ENCODE results near the gene PSIP1.
A peak's percentile ranks its signal among the peaks of the same experiment; 100 is the strongest.
"Not testable (repeated sequence)": the region's sequence is repeated elsewhere in the genome, so short reads cannot be mapped to it uniquely, and the experiment has no call there.

Gene PSIP1
- total RNA-seq, result 6.3 to 46.3 (median 19.9) reads per million in 17 experiments

GRCh38 chr9:15510789-15511575 is at the start of gene PSIP1:
Gene PSIP1 (minus strand): TSS chr9:15510970. CDS start chr9:15510188, 782 bp downstream.
- DNase-seq, result peak; percentile 85 to 92 (median 88)

DNA sequence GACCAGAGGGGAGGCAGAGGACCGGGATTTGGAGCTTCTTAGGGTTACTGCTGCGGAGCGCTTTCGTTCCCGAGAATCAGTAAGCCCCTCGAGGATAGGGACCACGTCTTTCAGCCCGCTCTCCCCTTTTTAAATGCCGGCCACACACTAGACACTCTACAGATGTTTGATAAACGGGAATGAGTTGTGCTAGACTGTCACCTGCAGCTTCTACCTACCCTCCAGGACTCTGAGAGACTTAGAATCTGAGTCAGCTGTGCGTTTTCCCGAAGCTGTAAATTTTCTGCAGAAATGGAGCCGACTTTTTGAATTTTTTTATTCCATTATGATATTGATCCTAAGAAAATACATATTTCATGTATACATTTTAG is 42.7 kb upstream of the PSIP1 start:
- no peak for DNase-seq

DNA sequence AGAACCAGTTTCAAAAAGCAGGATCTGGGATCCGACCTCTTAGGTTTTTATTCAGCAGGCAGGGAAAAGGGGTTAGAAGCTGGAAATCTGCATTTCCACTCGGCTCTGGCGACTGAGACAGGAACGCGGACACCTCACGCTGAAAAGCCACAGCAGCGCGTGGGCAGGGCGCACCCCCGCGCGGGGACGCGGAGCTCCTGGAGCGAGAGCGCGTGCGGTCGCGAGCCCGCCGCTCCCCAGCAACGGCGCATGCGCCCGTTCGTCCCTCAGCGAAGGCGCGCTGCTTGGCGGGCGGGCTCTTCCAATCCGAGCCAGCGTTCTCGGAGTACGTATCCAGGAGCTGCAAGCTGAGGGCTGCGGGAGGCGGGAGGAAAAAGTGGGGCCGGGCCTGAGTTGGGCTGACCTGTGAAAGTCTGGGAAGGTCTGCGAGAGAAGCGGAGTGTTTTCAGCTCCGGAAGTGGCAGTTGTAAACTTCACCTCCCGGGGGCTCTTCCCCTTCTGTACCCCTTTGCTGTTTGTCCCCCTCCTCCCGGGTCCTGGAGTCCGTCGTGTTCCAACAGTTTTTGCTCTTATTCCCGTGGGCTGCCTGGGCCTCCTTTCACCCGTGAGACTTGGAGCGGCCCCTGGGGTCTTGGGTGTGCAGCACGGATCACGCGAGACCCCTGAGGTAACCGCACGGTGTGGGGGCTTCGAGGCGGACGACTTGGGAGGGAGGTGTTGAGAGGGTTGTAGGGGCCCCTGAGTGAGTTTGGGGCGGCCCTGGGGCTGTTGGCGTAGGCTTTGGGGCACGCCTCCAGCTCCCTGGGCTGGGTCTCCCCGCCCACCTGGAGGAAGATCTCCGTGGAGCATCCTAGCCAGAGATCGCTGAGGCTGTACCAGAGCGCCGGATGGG is 42.1 kb upstream of the PSIP1 start, which contains the start of gene CCDC171:
Gene CCDC171 (plus strand): TSS at position 408 of the 892 bp plus-strand sequence. CDS start 11,046 bp downstream, outside the sequence.
- peak; percentile 97 to 99 (median 98) for DNase-seq

- DNase-seq, result no peak
Observed at GRCh38 chr9:15549611-15550010, 38.8 kb upstream of the PSIP1 start.

DNA sequence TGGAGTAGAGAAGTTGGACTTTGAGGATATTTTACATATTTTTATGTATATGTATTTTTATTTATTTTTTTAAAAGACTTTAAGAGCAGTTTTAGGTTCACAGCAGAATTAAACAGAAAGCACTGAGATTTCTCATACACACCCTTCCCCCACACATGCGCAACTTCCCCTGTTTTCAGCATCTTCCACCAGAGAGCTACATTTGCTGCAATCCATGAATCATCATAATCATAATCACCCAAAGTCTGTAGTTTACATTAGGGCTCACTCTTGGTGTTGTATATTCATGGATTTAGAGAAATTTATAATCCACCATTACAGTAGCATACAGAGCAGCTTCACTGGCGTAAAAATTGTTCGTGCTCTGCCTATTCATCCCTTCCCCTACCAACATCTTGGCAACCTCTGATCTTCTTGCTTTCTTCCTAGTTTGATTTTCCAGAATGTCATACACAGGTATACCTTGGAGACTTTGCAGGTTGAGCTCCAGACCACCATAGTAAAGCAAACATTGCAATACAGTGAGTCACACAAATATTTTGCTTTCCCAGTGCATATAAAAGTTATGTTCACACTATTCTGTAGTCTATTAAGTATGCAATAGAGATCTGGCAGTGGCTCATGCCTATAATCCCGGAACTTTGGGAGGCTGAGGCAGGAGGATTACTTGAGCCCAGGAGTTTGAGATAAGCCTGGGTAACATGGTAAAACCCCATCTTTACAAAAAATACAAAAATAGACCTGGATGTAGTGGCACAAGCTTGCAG is 32.5 kb upstream of the PSIP1 start:
- DNase-seq, result peak; percentile 44 to 67 (median 58)

DNA sequence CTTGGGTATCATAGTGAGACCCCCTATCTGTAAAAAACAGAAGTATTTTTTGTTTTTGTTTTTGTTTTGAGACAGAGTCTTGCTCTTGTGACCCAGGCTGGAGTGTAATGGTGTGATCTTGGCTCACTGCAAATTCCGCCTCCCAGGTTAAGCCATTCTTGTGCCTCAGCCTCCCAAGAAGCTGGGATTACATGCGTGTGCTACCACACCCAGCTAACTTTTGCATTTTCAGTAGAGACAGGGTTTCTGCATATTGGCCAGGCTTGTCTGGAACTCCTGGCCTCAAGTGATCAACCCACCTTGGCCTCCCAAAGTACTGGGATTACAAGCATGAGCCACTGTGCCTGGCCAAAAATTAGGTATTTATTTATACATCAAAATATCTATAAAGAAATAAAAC is 31.9 kb upstream of the PSIP1 start:
- no peak for DNase-seq

- no peak for DNase-seq
Observed at GRCh38 chr9:15541872-15542271, 31.1 kb upstream of the PSIP1 start.

DNA sequence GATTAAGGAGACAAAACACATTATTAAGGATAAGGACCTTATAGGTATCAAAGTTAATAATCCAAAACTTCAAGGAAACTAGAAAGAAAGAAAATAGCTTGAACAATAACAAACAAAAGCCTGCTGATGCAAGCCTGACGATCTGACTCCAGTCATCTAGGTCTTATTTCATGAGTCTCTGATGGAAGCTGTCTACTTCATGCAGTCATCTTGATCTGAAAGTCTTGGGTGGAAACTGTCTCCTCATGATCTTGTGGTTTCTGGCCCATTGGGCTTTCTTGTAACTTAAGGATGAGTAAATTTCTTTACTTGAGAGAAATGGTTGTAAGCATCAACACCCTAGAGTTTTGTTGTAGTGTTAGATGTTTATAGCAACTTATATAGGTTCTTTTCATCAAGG is 20.6 kb upstream of the PSIP1 start:
- DNase-seq, result no peak

DNA sequence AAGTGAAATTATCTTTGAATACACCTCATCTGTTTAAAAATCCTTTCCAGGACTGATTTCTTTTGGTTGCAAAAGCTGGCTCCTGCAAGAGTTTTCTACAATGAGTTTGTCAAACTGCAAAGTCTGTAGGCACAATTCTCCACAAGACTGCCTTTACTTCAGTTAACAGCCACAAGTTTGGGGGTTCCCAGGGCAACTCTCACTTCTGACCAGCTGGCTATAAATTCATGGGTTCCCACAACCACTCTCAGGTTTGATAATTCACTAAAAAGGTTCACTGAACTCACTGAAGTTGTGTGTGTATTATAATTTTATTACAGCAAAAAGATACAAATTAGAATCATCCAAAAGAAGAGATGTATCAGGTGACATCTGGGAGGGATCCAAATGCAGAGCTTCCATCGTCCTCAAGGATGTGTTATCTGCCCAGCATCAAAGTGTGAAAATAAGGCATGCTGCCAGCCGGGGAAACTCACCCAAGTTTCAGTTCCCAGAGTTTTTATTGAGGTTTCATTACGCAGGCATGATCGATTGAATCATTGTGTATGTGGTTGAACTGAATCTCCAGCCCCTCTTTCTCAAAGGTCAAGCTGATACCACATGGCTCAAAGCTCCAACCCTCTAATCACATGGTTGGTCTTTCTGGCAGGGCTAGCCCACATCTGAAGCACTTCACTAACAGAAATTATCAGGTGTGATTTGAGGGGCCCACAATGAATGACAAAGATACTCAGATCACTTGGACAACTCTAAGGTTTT is 19.0 kb upstream of the PSIP1 start:
- no peak for DNase-seq

DNA sequence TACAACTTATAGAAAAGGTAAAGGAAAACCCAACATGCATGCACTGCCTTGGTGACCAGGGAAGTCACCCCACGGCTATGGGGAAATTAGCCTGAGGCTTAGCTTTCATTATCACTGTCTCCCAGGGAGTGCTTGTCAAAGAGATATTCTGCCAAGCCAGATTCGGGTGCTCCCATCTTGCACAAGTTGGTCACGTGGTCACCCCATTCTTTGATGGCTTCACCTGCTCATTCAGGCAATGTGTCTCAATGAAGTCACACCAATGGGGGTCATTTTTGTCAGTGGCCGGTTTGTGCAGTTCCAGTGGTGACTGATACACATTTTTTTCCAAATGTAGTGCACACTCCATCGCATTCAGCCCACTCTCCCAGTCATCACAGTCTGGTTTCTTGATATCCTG is 16.3 kb upstream of the PSIP1 start:
- not testable (repeated sequence) for DNase-seq

DNA sequence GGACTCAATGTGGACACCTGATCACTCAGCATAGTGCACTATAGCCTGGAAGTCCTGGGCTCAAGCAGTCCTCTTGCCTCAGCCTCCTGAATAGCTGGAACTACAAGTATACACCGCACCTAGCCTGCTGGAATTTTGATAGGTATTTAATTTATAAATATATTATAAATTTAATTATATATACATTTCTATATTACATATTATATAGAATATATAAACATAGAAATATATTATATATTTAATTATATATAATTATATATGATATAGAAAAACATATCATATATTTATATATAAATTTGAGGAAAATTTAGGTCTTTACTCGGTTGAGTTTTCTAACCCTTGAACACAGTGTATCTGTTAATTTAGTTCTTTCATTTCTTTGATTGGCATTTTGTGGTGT is 15.2 kb upstream of the PSIP1 start:
- DNase-seq, result no peak

GRCh38 chr9:15524845-15525455 is 14.2 kb upstream of the PSIP1 start:
- DNase-seq, result no peak

GRCh38 chr9:15522130-15522755 is 11.5 kb upstream of the PSIP1 start:
- DNase-seq, result peak in 2 of 4 experiments; percentile 13 to 24

GRCh38 chr9:15521254-15521653 is 10.5 kb upstream of the PSIP1 start:
- DNase-seq, result no peak

- DNase-seq, result no peak
Observed at GRCh38 chr9:15519831-15520230, 9.1 kb upstream of the PSIP1 start.

DNA sequence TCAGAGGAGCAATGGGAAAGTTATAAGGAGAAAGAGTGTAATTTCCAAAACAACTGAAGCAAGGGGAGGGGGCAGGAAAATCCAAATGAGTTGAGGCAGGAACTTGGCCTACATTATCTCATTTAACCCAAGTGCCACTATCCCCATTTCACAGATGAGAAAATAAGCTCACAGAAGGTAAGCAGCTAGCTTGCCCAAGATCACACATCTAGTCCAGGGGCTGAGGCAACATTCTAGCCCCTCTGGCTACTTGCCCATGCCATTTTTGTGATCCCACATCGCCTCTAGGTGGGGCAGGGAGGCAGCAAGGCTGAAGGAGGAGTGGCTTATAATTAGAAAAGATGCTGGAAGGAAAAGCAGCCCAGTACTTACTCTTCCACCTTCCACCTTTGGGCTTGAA is 2.6 kb upstream of the PSIP1 start:
- DNase-seq, result peak in 2 of 4 experiments; percentile 10

DNA sequence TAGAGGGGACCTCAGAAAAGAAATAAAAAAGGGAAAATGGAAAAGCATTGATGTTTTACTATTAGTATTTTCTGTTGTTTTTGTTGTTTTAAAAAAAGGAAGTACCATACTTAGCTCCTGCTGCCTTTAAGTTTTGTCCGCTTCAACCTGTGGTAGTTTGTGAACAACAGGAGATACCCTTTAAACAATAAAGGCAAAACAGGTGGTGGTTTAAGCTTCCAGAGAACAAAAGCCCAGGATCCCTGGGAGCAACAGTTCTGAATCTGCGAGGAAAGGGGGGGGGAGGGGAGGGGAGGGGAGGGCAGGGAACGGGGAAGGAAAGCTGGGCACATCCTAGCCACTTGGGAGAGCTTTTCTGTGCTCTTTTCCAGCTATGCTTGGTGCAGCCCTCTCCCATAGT is 2.1 kb upstream of the PSIP1 start:
- DNase-seq, result peak in 1 of 4 experiments; percentile 9

DNA sequence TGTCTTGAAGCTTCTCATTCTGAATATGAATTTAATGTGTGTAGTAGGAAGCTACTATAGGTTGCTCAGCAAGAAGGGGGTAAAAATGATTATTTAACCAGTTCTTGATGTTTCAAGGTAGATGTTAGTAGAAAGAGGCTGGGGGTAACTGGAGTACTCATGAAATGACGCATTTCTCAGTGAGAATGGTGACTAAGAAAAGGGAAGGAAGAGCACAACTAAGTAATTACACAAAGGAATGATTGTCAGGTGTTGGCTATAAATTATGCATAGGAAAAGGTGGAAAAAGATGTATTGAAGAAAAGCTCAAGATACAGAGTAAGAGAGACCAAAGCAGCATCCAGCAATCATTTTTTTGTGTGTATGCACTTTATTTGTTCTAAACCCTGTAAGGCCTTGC is 1.4 kb upstream of the PSIP1 start:
- no peak for DNase-seq

GRCh38 chr9:15509931-15510788 is 610 bp downstream of the PSIP1 start:
- DNase-seq, result peak in 2 of 4 experiments; percentile 24 to 30

DNA sequence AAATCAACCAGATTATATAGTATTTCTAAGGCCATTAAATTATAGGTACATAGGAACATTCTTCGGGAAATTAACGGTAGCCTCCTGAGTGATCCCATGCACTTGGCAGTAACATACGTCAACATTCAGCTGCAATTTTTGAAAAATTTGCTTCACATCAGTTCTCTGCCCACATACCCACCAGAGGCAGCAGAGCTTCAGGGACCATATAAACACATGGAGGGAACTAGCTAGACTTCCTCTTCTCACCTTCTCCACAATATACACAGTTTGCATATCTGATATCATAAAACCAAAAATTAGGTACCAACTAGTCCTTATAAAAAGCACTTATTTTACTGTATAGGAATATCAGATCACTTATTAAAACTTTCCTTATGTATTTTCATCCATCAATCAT is 4.8 kb downstream of the PSIP1 start:
- peak in 3 of 4 experiments; percentile 33 to 52 (median 36) for DNase-seq

All from suppressor macrophage (primary cell).